ENCODE results near the gene FBXL16. TPM values are rescaled to one million over a fixed set of nuclear protein-coding genes. Genes with fewer than 3 reads are reported as not detected.

The FBXL16 gene
- total RNA-seq, 4 donors from 2014 or later, result 0.42 to 1.2 (median 0.51) TPM

DNA sequence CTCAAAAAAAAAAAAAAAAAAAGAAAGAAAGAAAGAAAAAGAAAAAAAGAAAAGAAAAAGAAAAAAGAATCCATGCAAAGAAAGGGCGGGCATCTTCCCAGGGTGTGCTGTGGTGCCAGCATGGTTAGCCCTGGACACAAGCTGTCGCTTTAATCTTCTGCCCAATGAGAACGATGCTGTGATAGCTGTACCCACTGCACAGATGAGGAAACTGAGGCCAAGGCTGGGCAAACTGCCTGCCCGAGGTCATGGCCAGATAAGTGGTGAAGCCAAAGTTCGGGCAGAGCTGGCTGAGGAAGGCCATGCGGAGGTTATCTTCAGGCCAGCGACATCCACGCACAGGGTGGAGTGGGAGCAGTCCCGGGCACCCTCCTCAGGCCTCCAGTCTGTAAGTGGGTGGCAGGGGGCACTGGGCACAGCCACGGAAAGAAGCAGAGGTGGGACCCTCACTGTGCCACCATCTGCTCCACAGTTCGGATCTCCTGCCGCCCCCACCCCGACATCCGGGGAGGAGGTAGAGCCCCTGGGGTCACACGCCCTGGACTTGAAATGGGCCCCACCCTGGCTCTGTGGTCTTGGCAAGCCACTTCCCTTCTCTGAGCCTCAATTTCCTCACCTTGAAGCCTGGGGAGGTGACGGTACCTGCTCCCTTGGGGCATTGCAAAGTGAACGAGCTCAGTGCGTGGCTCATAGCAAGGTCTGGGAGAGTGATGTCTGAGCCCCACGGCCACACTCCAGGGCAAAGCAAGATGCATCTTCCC, 6.5 kb downstream of the FBXL16 start:
- Histone ChIP-seq H3K36me3 (no peaks in the 10 kb centered on the region), H3K4me1 (peaks cover 14 to 37% (median 28%) of the 10 kb centered on the region in 4 donors), H3K9me3 (no peaks in the 10 kb centered on the region), H3K27me3 (peaks cover 2 to 100% (median 65%) of the 10 kb centered on the region in 4 donors), H3K27ac (replicated peaks in 1 of 4) (no peak overlapping the region), H3K4me3 (no peak overlapping the region)
- no peak for DNase-seq (ENCODE audit: extremely low spot score)
- no peak for TF ChIP-seq EP300 (IDR thresholded peaks at IDR 0.05)
- no peak for TF ChIP-seq POLR2A (IDR thresholded peaks at IDR 0.05; ENCODE audit: low read depth)
- TF ChIP-seq, protein P1, sequence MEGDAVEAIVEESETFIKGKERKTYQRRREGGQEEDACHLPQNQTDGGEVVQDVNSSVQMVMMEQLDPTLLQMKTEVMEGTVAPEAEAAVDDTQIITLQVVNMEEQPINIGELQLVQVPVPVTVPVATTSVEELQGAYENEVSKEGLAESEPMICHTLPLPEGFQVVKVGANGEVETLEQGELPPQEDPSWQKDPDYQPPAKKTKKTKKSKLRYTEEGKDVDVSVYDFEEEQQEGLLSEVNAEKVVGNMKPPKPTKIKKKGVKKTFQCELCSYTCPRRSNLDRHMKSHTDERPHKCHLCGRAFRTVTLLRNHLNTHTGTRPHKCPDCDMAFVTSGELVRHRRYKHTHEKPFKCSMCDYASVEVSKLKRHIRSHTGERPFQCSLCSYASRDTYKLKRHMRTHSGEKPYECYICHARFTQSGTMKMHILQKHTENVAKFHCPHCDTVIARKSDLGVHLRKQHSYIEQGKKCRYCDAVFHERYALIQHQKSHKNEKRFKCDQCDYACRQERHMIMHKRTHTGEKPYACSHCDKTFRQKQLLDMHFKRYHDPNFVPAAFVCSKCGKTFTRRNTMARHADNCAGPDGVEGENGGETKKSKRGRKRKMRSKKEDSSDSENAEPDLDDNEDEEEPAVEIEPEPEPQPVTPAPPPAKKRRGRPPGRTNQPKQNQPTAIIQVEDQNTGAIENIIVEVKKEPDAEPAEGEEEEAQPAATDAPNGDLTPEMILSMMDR (IDR thresholded peaks at IDR 0.05), result no peak
- TF ChIP-seq POLR2AphosphoS5 (IDR thresholded peaks at IDR 0.05), result no peak
- intact Hi-C loops (cut with DNase I), result no loop called here
- WGBS, result 73% methylated on average over 18 of the region's 19 CpGs

DNA sequence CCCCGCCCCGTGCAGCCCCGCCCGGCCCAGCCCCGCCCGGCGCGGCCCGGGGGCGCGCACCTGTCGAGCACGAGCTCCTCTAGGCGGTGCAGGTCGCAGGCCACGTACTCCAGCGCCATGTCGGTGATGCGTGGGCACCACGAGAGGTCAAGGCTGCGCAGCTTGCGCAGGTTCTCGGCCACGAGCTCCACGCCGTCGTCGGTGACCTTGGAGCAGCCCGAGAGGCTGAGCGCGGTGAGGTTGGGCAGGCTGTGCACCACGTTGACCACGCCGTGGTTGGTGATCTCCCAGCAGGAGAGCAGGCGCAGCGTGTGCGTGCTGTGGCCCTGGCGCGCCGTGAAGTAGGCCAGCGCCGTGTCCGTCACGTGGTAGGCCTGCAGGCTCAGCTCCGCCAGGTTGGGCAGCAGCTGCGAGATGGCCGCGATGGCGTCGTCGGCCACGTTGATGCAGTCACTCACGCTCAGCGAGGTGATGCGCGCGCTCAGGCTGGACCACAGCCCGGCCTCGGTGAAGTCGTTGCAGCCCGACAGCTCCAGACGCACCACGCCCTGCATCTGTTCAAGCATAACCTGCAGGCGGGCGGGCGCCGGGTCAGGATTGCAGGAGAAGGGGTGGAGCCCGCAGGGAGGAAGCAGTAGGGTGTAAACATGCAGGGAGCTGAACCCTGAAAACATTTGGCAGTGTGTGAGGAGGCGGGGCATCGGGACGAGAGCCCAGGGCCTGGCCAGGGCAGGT, 10.1 kb downstream of the FBXL16 start:
- no peak for DNase-seq (ENCODE audit: extremely low spot score)
- WGBS, result 20% methylated on average over 17 of the region's 71 CpGs
- Histone ChIP-seq H3K9me3 (no peaks in the 10 kb centered on the region), H3K27me3 (peaks cover 9 to 84% (median 45%) of the 10 kb centered on the region in 4 donors), H3K4me1 (peaks cover 17 to 39% (median 31%) of the 10 kb centered on the region in 4 donors), H3K36me3 (no peaks in the 10 kb centered on the region), H3K4me3 (peak overlapping the region; percentile 1 to 45 (median 20)), H3K27ac (replicated peaks in 1 of 4) (no peak overlapping the region)
- no peak for TF ChIP-seq POLR2AphosphoS5 (IDR thresholded peaks at IDR 0.05)
- TF ChIP-seq EP300 (IDR thresholded peaks at IDR 0.05), result no peak
- TF ChIP-seq, protein P1 (IDR thresholded peaks at IDR 0.05), result no peak
- TF ChIP-seq POLR2A (IDR thresholded peaks at IDR 0.05; ENCODE audit: low read depth), result no peak
- intact Hi-C loops (cut with DNase I), result no loop called here

DNA sequence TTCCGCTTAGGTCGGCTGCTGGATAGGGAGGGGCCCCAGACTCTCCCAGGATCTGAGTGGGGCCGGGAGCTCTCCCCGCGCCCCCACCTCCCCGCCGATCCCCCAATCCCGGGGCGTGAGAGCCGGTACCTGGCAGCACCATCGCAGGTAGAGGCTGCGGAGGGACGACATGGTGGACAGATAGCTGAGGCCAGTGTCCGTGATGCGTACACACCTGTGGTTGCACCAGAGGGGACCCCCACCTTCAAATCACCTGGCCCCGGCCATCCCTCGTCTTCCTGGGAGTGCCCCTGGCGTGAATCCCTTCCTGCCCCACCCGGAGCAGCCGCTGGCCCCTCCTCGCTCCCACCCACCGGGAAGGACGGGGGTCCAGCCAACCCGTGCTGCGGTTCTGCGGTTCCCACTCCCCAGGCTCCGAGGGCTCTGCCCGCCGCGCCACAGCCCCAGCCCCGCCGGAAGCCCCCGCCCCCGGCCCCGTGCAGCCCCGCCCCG, 10.7 kb downstream of the FBXL16 start:
- Histone ChIP-seq H3K36me3 (no peaks in the 10 kb centered on the region), H3K4me1 (peaks cover 17 to 40% (median 31%) of the 10 kb centered on the region in 4 donors), H3K27ac (replicated peaks in 1 of 4) (no peak overlapping the region), H3K4me3 (peak overlapping the region in 1 of 4 donors; percentile 45), H3K9me3 (no peaks in the 10 kb centered on the region), H3K27me3 (peaks cover 9 to 78% (median 40%) of the 10 kb centered on the region in 4 donors)
- intact Hi-C loops (cut with DNase I), result no loop called here
- TF ChIP-seq, protein P1 (IDR thresholded peaks at IDR 0.05), result no peak
- TF ChIP-seq POLR2AphosphoS5 (IDR thresholded peaks at IDR 0.05), result no peak
- no peak for TF ChIP-seq EP300 (IDR thresholded peaks at IDR 0.05)
- WGBS, result 7% methylated on average over 2 of the region's 37 CpGs
- DNase-seq (ENCODE audit: extremely low spot score), result no peak

DNA sequence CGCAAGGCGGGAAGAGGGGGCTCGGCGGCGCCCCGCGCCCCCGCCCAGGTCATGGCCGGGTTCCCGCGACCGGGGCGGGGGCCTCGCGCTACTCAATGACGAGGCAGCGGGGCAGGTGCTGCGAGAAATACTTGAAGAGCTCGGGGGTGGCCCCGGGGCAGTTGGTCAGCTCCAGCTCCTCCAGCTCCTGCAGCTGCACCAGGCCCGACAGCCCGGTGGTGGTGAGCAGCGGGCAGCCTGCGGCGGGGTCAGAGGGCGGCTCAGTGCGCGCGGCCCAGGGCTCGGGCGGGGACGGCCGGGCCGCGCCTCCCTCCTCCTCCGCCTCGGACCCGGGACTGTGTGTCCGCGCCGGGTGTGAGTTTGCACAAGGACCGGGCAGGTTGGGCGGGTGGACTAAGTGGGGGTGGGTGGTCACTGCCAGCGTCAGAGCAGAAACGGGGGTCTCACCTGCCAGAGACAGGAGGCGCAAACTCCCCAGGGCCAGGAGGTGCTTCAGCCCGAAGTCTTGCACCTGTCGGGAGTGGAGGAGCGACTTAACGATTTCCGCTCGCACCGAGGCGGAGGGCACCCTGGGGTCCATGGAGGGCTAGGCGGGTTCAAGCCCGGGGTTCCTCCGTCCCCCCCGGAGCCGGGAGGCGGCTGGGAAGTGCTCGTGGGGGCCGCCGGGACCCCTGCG, 11.3 kb downstream of the FBXL16 start:
- Histone ChIP-seq H3K4me3 (peak overlapping the region in 1 of 4 donors; percentile 45), H3K9me3 (no peaks in the 10 kb centered on the region), H3K27ac (replicated peaks in 1 of 4) (no peak overlapping the region), H3K36me3 (no peaks in the 10 kb centered on the region), H3K27me3 (peaks cover 9 to 72% (median 39%) of the 10 kb centered on the region in 4 donors), H3K4me1 (peaks cover 22 to 46% (median 37%) of the 10 kb centered on the region in 4 donors)
- 4% methylated on average over 19 of the region's 64 CpGs for WGBS
- no peak for TF ChIP-seq POLR2A (IDR thresholded peaks at IDR 0.05; ENCODE audit: low read depth)
- TF ChIP-seq EP300 (IDR thresholded peaks at IDR 0.05), result no peak
- TF ChIP-seq POLR2AphosphoS5 (IDR thresholded peaks at IDR 0.05), result no peak
- TF ChIP-seq, protein P1 (IDR thresholded peaks at IDR 0.05), result no peak
- no peak for DNase-seq (ENCODE audit: extremely low spot score)
- intact Hi-C loops (cut with DNase I), result no loop called here
